ENCODE results near the gene CTSA.

Gene CTSA

DNA sequence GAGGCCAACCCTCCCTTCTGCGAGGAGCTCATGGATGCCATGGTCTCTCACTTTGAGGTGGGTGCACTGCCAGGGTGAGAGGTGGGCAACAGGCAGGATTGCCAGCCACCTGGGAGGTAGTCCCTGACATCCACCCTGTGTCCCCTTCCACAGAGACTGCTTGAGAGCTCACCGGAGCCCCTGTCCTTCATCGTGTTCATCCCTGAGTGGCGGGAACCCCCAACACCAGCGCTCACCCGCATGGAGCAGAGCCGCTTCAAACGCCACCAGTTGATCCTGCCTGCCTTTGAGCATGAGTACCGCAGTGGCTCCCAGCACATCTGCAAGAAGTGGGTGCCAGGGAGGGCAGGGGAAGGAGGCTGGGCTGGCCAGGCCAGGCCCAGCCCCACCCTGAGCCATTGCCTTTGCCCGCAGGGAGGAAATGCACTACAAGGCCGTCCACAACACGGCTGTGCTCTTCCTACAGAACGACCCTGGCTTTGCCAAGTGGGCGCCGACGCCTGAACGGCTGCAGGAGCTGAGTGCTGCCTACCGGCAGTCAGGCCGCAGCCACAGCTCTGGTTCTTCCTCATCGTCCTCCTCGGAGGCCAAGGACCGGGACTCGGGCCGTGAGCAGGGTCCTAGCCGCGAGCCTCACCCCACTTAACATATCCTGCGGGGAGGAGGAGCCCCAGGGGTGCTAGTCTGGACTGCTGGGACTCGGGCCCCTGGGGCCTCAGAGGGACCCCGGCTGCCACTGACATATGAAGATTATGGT, 56.2 kb downstream of the CTSA start:
- Histone ChIP-seq H3K9me3 (ENCODE audit: control insufficient read depth, insufficient read depth, low read length) (no peaks in the 10 kb centered on the region), H3K27me3 (ENCODE audit: control insufficient read depth, low read length) (no peaks in the 10 kb centered on the region), H3K4me3 (ENCODE audit: low read length) (no peak overlapping the region), H3K4me1 (ENCODE audit: control insufficient read depth, low read length) (peaks cover 8% of the 10 kb centered on the region), H3F3A (ENCODE audit: control insufficient read depth, insufficient read depth) (no peaks in the 10 kb centered on the region), H4K20me1 (ENCODE audit: control insufficient read depth, insufficient read depth, low read depth, low read length) (no peaks in the 10 kb centered on the region), H3K79me2 (ENCODE audit: control insufficient read depth, low read length) (no peaks in the 10 kb centered on the region), H3K36me3 (ENCODE audit: control insufficient read depth, low read length) (peaks cover 93% of the 10 kb centered on the region), H3K27ac (ENCODE audit: low read depth, low read length) (no peak overlapping the region), H3K9me2 (replicated peaks; ENCODE audit: control insufficient read depth, low read length) (no peaks in the 10 kb centered on the region), H3K4me2 (ENCODE audit: low read length) (no peak overlapping the region)
- TF ChIP-seq, protein P1, sequence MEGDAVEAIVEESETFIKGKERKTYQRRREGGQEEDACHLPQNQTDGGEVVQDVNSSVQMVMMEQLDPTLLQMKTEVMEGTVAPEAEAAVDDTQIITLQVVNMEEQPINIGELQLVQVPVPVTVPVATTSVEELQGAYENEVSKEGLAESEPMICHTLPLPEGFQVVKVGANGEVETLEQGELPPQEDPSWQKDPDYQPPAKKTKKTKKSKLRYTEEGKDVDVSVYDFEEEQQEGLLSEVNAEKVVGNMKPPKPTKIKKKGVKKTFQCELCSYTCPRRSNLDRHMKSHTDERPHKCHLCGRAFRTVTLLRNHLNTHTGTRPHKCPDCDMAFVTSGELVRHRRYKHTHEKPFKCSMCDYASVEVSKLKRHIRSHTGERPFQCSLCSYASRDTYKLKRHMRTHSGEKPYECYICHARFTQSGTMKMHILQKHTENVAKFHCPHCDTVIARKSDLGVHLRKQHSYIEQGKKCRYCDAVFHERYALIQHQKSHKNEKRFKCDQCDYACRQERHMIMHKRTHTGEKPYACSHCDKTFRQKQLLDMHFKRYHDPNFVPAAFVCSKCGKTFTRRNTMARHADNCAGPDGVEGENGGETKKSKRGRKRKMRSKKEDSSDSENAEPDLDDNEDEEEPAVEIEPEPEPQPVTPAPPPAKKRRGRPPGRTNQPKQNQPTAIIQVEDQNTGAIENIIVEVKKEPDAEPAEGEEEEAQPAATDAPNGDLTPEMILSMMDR (IDR thresholded peaks at IDR 0.05; ENCODE audit: low read depth, low read length, poor library complexity, severe bottlenecking): no peak
- no peak for TF ChIP-seq EZH2phosphoT487 (IDR thresholded peaks at IDR 0.05; ENCODE audit: borderline replicate concordance, low read length)

DNA sequence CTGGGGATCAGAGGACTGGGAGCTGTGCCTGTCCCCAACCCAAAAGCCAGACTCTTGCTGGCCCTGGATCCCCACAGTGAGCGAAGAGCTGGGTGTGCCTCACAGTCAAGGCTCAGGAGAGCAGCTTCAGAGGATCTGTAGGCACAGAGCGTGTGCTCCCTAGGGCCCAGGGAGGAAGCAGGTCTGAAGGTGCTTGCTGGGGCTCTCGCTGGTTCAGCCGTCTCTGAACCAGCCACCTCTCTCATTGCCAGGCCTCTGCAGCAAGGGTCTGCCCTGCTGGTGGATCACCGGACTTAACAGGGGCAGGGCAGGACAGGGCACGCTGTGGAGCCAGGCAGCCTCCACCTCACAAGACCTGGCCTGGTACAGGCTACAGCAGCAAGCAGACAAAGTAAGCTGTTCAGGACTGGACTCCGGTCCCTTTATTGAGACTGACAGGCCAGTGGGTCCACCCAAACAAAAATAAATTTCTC, 57.2 kb downstream of the CTSA start:
- Histone ChIP-seq H3K4me2 (ENCODE audit: low read length) (no peak overlapping the region), H3K9me3 (ENCODE audit: control insufficient read depth, insufficient read depth, low read length) (no peaks in the 10 kb centered on the region), H3K4me1 (ENCODE audit: control insufficient read depth, low read length) (peaks cover 8% of the 10 kb centered on the region), H3K4me3 (ENCODE audit: low read length) (no peak overlapping the region), H3K36me3 (ENCODE audit: control insufficient read depth, low read length) (peaks cover 92% of the 10 kb centered on the region), H3K79me2 (ENCODE audit: control insufficient read depth, low read length) (no peaks in the 10 kb centered on the region), H3K9me2 (replicated peaks; ENCODE audit: control insufficient read depth, low read length) (no peaks in the 10 kb centered on the region), H3K27me3 (ENCODE audit: control insufficient read depth, low read length) (no peaks in the 10 kb centered on the region), H3F3A (ENCODE audit: control insufficient read depth, insufficient read depth) (no peaks in the 10 kb centered on the region), H4K20me1 (ENCODE audit: control insufficient read depth, insufficient read depth, low read depth, low read length) (no peaks in the 10 kb centered on the region), H3K27ac (ENCODE audit: low read depth, low read length) (no peak overlapping the region)
- no peak for TF ChIP-seq EZH2phosphoT487 (IDR thresholded peaks at IDR 0.05; ENCODE audit: borderline replicate concordance, low read length)
- TF ChIP-seq, protein P1 (IDR thresholded peaks at IDR 0.05; ENCODE audit: low read depth, low read length, poor library complexity, severe bottlenecking): no peak
